CD4-positive, alpha-beta T cell (primary cell): Measurements from ENCODE around the gene YIPF3. TPM values are rescaled to one million over a fixed set of nuclear protein-coding genes. Genes with fewer than 3 reads are reported as not detected.
A peak's percentile ranks its signal among the peaks of the same experiment; 100 is the strongest.

Experiments
- ATAC-seq: fragments of 200-7000 bp; cut with Tn5 transposase; one replicate; pipeline ENCODE4 v1.10.0; 2022; ENCODE audit warnings: mild to moderate bottlenecking; ENCODE audit not compliant: poor library complexity
- CTCF ChIA-PET: fragments of 350-600 bp; sonication (Branson Sonifier 250); formaldehyde crosslinking; loops from one replicate; lab custom pipeline; 2021; ENCODE audit warnings: antibody characterized with exemption, inconsistent platforms; lab: Charles Lee
- POLR2A ChIA-PET: fragments of 350-600 bp; sonication (Branson Sonifier 250); formaldehyde crosslinking; loops from one replicate; lab custom pipeline; 2021; ENCODE audit warnings: antibody characterized with exemption, inconsistent platforms; lab: Charles Lee
- DNase-seq, 14 experiments: peaks; one replicate each; pipeline ENCODE4 v3.0.0-alpha.2; 2013 to 2020; ENCODE audit warnings: mixed read lengths in 2 of 14
- H3K27ac ChIP-seq, 2 donors: one replicate each; pipeline versions ENCODE4 v1.5.1 to v1.7.0; 2013; ENCODE audit warnings: low read length in 2 of 2, low read depth in 1 of 2, mild to moderate bottlenecking in 1 of 2
- H3K27me3 ChIP-seq, 2 experiments: 1 replicate in 1 of 2; 2 replicates in 1 of 2; pipeline versions ENCODE4 v1.6.1 to v1.7.0; 2013; ENCODE audit warnings: low read length in 2 of 2, control low read depth in 1 of 2, mild to moderate bottlenecking in 1 of 2, moderate library complexity in 1 of 2; ENCODE audit not compliant: insufficient read depth in 2 of 2, control insufficient read depth in 1 of 2
- H3K36me3 ChIP-seq: one replicate; pipeline ENCODE4 v1.6.1; 2013; ENCODE audit warnings: low read length, control low read depth; ENCODE audit not compliant: insufficient read depth
- H3K4me1 ChIP-seq: one replicate; pipeline ENCODE4 v1.6.1; 2013; ENCODE audit warnings: low read length, control low read depth; ENCODE audit not compliant: insufficient read depth
- H3K4me3 ChIP-seq: one replicate; pipeline ENCODE4 v1.5.1; 2013; ENCODE audit warnings: mild to moderate bottlenecking, low read length, moderate library complexity
- H3K9me3 ChIP-seq, 2 experiments: 1 replicate in 1 of 2; 2 replicates in 1 of 2; pipeline versions ENCODE4 v1.6.1 to v1.7.0; 2013; ENCODE audit warnings: low read length in 2 of 2, mild to moderate bottlenecking in 2 of 2, control low read depth in 1 of 2, moderate library complexity in 1 of 2; ENCODE audit not compliant: control insufficient read depth in 1 of 2, insufficient read depth in 1 of 2
- H3K27ac Mint-ChIP-seq: one replicate; pipeline ENCODE4 v1.8.0; 2020; ENCODE audit warnings: mixed read lengths
- H3K27me3 Mint-ChIP-seq: one replicate; pipeline ENCODE4 v1.8.0; 2021; ENCODE audit warnings: mixed read lengths
- H3K36me3 Mint-ChIP-seq: one replicate; pipeline ENCODE4 v1.8.0; 2021; ENCODE audit warnings: low read depth, mixed read lengths
- H3K4me1 Mint-ChIP-seq: one replicate; pipeline ENCODE4 v1.8.0; 2021; ENCODE audit warnings: low read depth, mixed read lengths
- H3K4me3 Mint-ChIP-seq: one replicate; pipeline ENCODE4 v1.8.0; 2020; ENCODE audit warnings: mild to moderate bottlenecking, mixed read lengths
- H3K9me3 Mint-ChIP-seq: one replicate; pipeline ENCODE4 v1.8.0; 2020; ENCODE audit warnings: mixed read lengths
- CTCF ChIP-seq: fragments of 200-600 bp; IDR thresholded peaks from one replicate; pipeline ENCODE4 v1.8.0; 2022; ENCODE audit warnings: antibody characterized with exemption, mild to moderate bottlenecking
- intact Hi-C, 2 experiments: fragments of 100-400 bp; cut with DNase I in 1 of 2; cut with micrococcal nuclease in 1 of 2; formaldehyde crosslinking; loops; one replicate each; pipeline versions ENCODE4 v1.15.1 to v1.9.0; 2023 to 2025; cut with DNase I, micrococcal nuclease
- total RNA-seq, 174 experiments: library from RNA in 2 of 174; stranded (reverse) in 2 of 174; gene quantifications; one replicate each; pipeline ENCODE4 v1.2.3 and lab custom pipeline; 2021 to 2026

The YIPF3 gene
- total RNA-seq, 2 experiments from 2014 or later: 36.5 to 37.9 TPM

GRCh38 chr6:43508481-43509141 is 8.1 kb downstream of the YIPF3 start:
- no peaks in the 10 kb centered on the region for H3K9me3 Mint-ChIP-seq
- H3K36me3 Mint-ChIP-seq: peaks cover 59% of the 10 kb centered on the region
- DNase-seq (peak in 2 of 14 experiments; percentile 22 to 30), ATAC-seq (no peak)
- peak overlapping the region; percentile 87 for H3K4me3 Mint-ChIP-seq
- ChIA-PET POLR2A (interaction anchor here (1.9 to 2.1 kb wide), 3 partner anchors 9 to 139 kb away, joined by 8 to 16 read pairs (median 10); partner anchors contain the start of genes POLR1C, TJAP1, YIPF3 and ZNF318), CTCF (interaction anchor here (2.7 kb wide), 1 partner anchor 54 kb away, joined by 13 read pairs; the partner anchor contains the start of gene DLK2)
- H3K27me3 ChIP-seq: peaks cover 20% of the 10 kb centered on the region in 2 experiments
- H3K36me3 ChIP-seq: peaks cover 39% of the 10 kb centered on the region
- H3K27ac ChIP-seq: no peak overlapping the region
- TF ChIP-seq CTCF: no peak
- no peaks in the 10 kb centered on the region for H3K9me3 ChIP-seq
- no peak overlapping the region for H3K4me3 ChIP-seq
- intact Hi-C loops: loop anchor here (5.0 to 10.0 kb wide), 5 partner anchors 121 to 604 kb away; partner anchors contain the start of gene ZNF318 (in 2 of the 2)
- peaks cover 29% of the 10 kb centered on the region for H3K4me1 ChIP-seq
- peaks cover 23% of the 10 kb centered on the region for H3K27me3 Mint-ChIP-seq
- H3K27ac Mint-ChIP-seq: peak overlapping the region; percentile 67
- H3K4me1 Mint-ChIP-seq: peaks cover 20% of the 10 kb centered on the region

GRCh38 chr6:43506667-43507471 is 9.9 kb downstream of the YIPF3 start:
- ATAC-seq: peak; percentile 71
- Mint-ChIP-seq H3K4me3 (peak overlapping the region; percentile 68), H3K27ac (no peak overlapping the region), H3K9me3 (no peaks in the 10 kb centered on the region), H3K36me3 (peaks cover 60% of the 10 kb centered on the region), H3K4me1 (peaks cover 15% of the 10 kb centered on the region), H3K27me3 (peaks cover 23% of the 10 kb centered on the region)
- Histone ChIP-seq H3K27me3 (peaks cover 20% of the 10 kb centered on the region in 2 experiments), H3K36me3 (peaks cover 39% of the 10 kb centered on the region), H3K27ac (no peak overlapping the region), H3K9me3 (no peaks in the 10 kb centered on the region), H3K4me1 (peaks cover 29% of the 10 kb centered on the region), H3K4me3 (no peak overlapping the region)
- peak; percentile 58 to 92 (median 74) for DNase-seq
- intact Hi-C loops: loop anchor here (1.0 to 10.0 kb wide), 7 partner anchors 53 to 602 kb away; partner anchors contain the start of gene ZNF318 (in 2 of the 2)
- ChIA-PET CTCF (interaction anchor here (0.7 to 2.7 kb wide), 15 partner anchors 9 to 277 kb away, joined by 3 to 13 read pairs (median 4); partner anchors contain the start of genes ABCC10, CRIP3, DLK2 and DNPH1), POLR2A (interaction anchor here (0.5 to 2.1 kb wide), 11 partner anchors 9 to 1817 kb away, joined by 3 to 16 read pairs (median 4); partner anchors contain the start of genes ABCC10, DNPH1, POLR1C and YIPF3)
- peak; percentile 94 for TF ChIP-seq CTCF

GRCh38 chr6:43506171-43506570 is 10.6 kb downstream of the YIPF3 start:
- no peak overlapping the region for H3K4me3 ChIP-seq
- no peak for DNase-seq
- ChIA-PET CTCF (interaction anchor here (0.7 to 2.7 kb wide), 16 partner anchors 10 to 277 kb away, joined by 3 to 13 read pairs (median 4); partner anchors contain the start of genes ABCC10, CRIP3, DLK2 and DNPH1), POLR2A (interaction anchor here (0.7 to 2.1 kb wide), 9 partner anchors 8 to 474 kb away, joined by 3 to 16 read pairs (median 4); partner anchors contain the start of genes ABCC10, DNPH1, POLR1C and YIPF3)
- ATAC-seq: no peak
- H3K27me3 ChIP-seq: peaks cover 20% of the 10 kb centered on the region in 2 experiments
- no peak for TF ChIP-seq CTCF
- no peaks in the 10 kb centered on the region for H3K9me3 ChIP-seq
- H3K4me1 Mint-ChIP-seq: peaks cover 15% of the 10 kb centered on the region
- no peak overlapping the region for H3K27ac Mint-ChIP-seq
- intact Hi-C loops: loop anchor here (1.0 to 10.0 kb wide), 7 partner anchors 52 to 601 kb away; partner anchors contain the start of gene ZNF318 (in 2 of the 2)
- peaks cover 23% of the 10 kb centered on the region for H3K27me3 Mint-ChIP-seq
- no peak overlapping the region for H3K4me3 Mint-ChIP-seq
- H3K36me3 ChIP-seq: peaks cover 39% of the 10 kb centered on the region
- peaks cover 29% of the 10 kb centered on the region for H3K4me1 ChIP-seq
- peaks cover 60% of the 10 kb centered on the region for H3K36me3 Mint-ChIP-seq
- no peak overlapping the region for H3K27ac ChIP-seq
- H3K9me3 Mint-ChIP-seq: no peaks in the 10 kb centered on the region
